ENCODE data around the gene TSPAN5.

DNA sequence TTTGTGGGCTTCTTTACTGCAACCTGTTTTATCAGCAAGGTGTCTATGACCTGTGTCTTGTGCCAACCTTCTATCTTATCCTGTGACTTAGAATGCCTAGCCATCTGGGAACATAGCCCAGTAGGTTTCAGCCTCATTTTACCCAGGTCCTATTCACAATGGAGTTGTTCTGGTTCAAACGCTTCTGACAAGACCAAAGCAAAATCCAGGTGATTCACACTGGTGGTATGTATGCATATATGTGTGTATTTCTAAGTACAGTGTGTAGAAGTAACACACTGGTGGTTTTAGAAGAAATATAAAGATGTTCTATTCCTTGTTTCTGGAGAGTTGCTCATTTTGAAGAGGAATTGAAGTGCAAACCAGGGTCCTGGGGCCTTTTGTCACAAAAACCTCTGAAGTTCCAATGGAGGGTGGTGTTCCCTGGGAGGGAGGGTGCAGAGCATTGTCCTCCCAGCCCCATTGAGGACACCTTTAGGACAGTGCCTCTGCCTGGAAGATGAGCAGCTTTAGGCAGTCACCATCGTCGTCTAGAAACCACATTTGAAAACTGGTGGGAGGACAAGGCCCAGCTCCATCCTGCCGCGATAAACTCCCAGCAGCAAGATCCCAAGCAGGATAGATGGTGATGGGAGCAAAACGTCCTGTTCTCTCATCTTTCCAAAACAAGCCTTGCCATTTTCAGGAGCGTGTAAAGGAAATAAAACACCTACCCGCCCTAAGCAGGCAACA is 191.4 kb downstream of the TSPAN5 start:
- TF ChIP-seq, protein P1, sequence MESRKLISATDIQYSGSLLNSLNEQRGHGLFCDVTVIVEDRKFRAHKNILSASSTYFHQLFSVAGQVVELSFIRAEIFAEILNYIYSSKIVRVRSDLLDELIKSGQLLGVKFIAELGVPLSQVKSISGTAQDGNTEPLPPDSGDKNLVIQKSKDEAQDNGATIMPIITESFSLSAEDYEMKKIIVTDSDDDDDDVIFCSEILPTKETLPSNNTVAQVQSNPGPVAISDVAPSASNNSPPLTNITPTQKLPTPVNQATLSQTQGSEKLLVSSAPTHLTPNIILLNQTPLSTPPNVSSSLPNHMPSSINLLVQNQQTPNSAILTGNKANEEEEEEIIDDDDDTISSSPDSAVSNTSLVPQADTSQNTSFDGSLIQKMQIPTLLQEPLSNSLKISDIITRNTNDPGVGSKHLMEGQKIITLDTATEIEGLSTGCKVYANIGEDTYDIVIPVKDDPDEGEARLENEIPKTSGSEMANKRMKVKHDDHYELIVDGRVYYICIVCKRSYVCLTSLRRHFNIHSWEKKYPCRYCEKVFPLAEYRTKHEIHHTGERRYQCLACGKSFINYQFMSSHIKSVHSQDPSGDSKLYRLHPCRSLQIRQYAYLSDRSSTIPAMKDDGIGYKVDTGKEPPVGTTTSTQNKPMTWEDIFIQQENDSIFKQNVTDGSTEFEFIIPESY (IDR thresholded peaks at IDR 0.05; ENCODE audit: borderline replicate concordance, low read depth): no peak
- TF ChIP-seq RAD21 (IDR thresholded peaks at IDR 0.05; ENCODE audit: low read length) (no peak), POLR2AphosphoS5 (IDR thresholded peaks at IDR 0.05; ENCODE audit: low read depth, low read length) (no peak), JUND (IDR thresholded peaks at IDR 0.05) (no peak), CTCF (IDR thresholded peaks at IDR 0.05) (no peak), MXI1 (IDR thresholded peaks at IDR 0.05; ENCODE audit: low read depth, low read length) (no peak), EP300 (IDR thresholded peaks at IDR 0.05; ENCODE audit: borderline replicate concordance in 1 of 2, low read depth in 1 of 2, low read length in 1 of 2) (no peak), GABPA (IDR thresholded peaks at IDR 0.05; ENCODE audit: low read depth) (no peak), RFX5 (IDR thresholded peaks at IDR 0.05; ENCODE audit: low read length) (no peak)
- TF ChIP-seq, protein P2, sequence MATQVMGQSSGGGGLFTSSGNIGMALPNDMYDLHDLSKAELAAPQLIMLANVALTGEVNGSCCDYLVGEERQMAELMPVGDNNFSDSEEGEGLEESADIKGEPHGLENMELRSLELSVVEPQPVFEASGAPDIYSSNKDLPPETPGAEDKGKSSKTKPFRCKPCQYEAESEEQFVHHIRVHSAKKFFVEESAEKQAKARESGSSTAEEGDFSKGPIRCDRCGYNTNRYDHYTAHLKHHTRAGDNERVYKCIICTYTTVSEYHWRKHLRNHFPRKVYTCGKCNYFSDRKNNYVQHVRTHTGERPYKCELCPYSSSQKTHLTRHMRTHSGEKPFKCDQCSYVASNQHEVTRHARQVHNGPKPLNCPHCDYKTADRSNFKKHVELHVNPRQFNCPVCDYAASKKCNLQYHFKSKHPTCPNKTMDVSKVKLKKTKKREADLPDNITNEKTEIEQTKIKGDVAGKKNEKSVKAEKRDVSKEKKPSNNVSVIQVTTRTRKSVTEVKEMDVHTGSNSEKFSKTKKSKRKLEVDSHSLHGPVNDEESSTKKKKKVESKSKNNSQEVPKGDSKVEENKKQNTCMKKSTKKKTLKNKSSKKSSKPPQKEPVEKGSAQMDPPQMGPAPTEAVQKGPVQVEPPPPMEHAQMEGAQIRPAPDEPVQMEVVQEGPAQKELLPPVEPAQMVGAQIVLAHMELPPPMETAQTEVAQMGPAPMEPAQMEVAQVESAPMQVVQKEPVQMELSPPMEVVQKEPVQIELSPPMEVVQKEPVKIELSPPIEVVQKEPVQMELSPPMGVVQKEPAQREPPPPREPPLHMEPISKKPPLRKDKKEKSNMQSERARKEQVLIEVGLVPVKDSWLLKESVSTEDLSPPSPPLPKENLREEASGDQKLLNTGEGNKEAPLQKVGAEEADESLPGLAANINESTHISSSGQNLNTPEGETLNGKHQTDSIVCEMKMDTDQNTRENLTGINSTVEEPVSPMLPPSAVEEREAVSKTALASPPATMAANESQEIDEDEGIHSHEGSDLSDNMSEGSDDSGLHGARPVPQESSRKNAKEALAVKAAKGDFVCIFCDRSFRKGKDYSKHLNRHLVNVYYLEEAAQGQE (IDR thresholded peaks at IDR 0.05; ENCODE audit: low read depth, low read length): no peak
- TF ChIP-seq, protein P3, sequence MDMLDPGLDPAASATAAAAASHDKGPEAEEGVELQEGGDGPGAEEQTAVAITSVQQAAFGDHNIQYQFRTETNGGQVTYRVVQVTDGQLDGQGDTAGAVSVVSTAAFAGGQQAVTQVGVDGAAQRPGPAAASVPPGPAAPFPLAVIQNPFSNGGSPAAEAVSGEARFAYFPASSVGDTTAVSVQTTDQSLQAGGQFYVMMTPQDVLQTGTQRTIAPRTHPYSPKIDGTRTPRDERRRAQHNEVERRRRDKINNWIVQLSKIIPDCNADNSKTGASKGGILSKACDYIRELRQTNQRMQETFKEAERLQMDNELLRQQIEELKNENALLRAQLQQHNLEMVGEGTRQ (IDR thresholded peaks at IDR 0.05; ENCODE audit: borderline replicate concordance, low read depth, low read length): no peak

Data from SK-N-SH (cell line).